ENCODE measurements around the gene WSB1. TPM values are rescaled to one million over a fixed set of nuclear protein-coding genes. Genes with fewer than 3 reads are reported as not detected.

WSB1 gene
- total and polyA plus RNA-seq, 4 donors, result 26.6 to 86.2 (median 45.8) TPM

GRCh38 chr17:27353033-27353460 is 59.1 kb downstream of the WSB1 start:
- WGBS, result 67% methylated on average over 11 of the region's 11 CpGs
- no peaks in the 10 kb centered on the region for H3K27me3 ChIP-seq (ENCODE audit: control insufficient read depth in 4 of 4, insufficient read depth in 4 of 4, low read length in 3 of 4)
- H3K27ac ChIP-seq (ENCODE audit: low read depth in 1 of 2, low read length in 2 of 2), result peak overlapping the region; percentile 66 to 87
- TF ChIP-seq NR2F2 (IDR thresholded peaks at IDR 0.05) (no peak), HNF4A (conservative IDR thresholded peaks at IDR 0.05) (no peak), TAF1 (conservative IDR thresholded peaks at IDR 0.05) (no peak), FOXA2 (IDR thresholded peaks at IDR 0.05) (no peak), ZBTB33 (IDR thresholded peaks at IDR 0.05) (no peak), HNF4G (IDR thresholded peaks at IDR 0.05) (no peak), FOXA1 (IDR thresholded peaks at IDR 0.05) (no peak), RAD21 (IDR thresholded peaks at IDR 0.05) (no peak)
- TF ChIP-seq, protein P1, sequence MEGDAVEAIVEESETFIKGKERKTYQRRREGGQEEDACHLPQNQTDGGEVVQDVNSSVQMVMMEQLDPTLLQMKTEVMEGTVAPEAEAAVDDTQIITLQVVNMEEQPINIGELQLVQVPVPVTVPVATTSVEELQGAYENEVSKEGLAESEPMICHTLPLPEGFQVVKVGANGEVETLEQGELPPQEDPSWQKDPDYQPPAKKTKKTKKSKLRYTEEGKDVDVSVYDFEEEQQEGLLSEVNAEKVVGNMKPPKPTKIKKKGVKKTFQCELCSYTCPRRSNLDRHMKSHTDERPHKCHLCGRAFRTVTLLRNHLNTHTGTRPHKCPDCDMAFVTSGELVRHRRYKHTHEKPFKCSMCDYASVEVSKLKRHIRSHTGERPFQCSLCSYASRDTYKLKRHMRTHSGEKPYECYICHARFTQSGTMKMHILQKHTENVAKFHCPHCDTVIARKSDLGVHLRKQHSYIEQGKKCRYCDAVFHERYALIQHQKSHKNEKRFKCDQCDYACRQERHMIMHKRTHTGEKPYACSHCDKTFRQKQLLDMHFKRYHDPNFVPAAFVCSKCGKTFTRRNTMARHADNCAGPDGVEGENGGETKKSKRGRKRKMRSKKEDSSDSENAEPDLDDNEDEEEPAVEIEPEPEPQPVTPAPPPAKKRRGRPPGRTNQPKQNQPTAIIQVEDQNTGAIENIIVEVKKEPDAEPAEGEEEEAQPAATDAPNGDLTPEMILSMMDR (IDR thresholded peaks at IDR 0.05; ENCODE audit: low read depth, low read length, missing input control), result no peak
- DNase-seq (ENCODE audit: low spot score), result no peak
- H3K4me1 ChIP-seq (ENCODE audit: control insufficient read depth in 4 of 4, insufficient read depth in 4 of 4, low read length in 3 of 4), result peaks cover 4 to 16% (median 6%) of the 10 kb centered on the region in 4 donors
- no peaks in the 10 kb centered on the region for H3K36me3 ChIP-seq (ENCODE audit: control insufficient read depth in 4 of 4, insufficient read depth in 3 of 4, low read depth in 1 of 4, low read length in 3 of 4)
- peak overlapping the region; percentile 18 to 77 (median 57) for H3K4me3 ChIP-seq (ENCODE audit: low read depth in 1 of 3, low read length in 3 of 3)
- no peaks in the 10 kb centered on the region for H3K9me3 ChIP-seq (ENCODE audit: control insufficient read depth in 4 of 4, low read length in 3 of 4)
- peak overlapping the region; percentile 24 to 75 for H3K9ac ChIP-seq (ENCODE audit: low read depth in 1 of 2, low read length in 2 of 2)

DNA sequence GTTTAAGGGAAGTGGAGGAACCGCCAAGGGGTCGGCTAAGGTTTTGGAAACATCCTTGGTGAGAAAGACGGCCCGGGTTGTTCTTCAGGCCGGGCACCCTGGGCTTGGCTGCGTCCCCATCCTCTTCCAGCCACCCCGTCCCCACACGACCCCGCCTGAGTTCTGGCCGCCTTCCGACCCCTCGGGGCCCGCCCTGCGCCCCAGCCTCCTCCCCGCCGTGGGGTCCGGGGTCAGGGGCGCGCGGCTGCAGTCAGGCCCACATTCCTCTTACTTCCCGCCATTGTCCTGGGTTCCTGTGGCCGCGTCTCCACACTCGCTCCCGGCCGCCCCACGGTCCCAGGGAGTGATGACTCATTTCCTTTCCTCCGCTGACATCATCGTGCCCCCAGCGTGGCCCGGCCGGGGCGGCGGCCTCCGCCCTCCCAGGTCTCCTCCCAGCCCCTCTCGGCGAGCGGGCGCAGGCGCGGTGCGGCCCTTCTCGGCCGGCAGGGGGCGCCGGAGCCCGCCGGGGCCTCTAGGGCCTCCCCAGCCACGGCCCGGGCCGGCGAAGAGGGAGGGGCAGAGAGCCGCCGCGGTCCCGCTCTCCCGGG is 59.6 kb downstream of the WSB1 start:
- Histone ChIP-seq H3K27ac (ENCODE audit: low read depth in 1 of 2, low read length in 2 of 2) (peak overlapping the region; percentile 66 to 87), H3K36me3 (ENCODE audit: control insufficient read depth in 4 of 4, insufficient read depth in 3 of 4, low read depth in 1 of 4, low read length in 3 of 4) (no peaks in the 10 kb centered on the region), H3K9ac (ENCODE audit: low read depth in 1 of 2, low read length in 2 of 2) (peak overlapping the region; percentile 24 to 75), H3K4me3 (ENCODE audit: low read depth in 1 of 3, low read length in 3 of 3) (peak overlapping the region; percentile 18 to 77 (median 59)), H3K9me3 (ENCODE audit: control insufficient read depth in 4 of 4, low read length in 3 of 4) (no peaks in the 10 kb centered on the region), H3K27me3 (ENCODE audit: control insufficient read depth in 4 of 4, insufficient read depth in 4 of 4, low read length in 3 of 4) (no peaks in the 10 kb centered on the region), H3K4me1 (ENCODE audit: control insufficient read depth in 4 of 4, insufficient read depth in 4 of 4, low read length in 3 of 4) (peaks cover 4 to 14% (median 6%) of the 10 kb centered on the region in 4 donors)
- TF ChIP-seq YY1 (IDR thresholded peaks at IDR 0.05), result peak; percentile 48
- no peak for TF ChIP-seq FOXA2 (IDR thresholded peaks at IDR 0.05)
- peak; percentile 55 for TF ChIP-seq SP1 (IDR thresholded peaks at IDR 0.05)
- TF ChIP-seq MAX (IDR thresholded peaks at IDR 0.05), result no peak
- TF ChIP-seq, protein P1 (IDR thresholded peaks at IDR 0.05; ENCODE audit: low read depth, low read length, missing input control), result peak; percentile 99
- no peak for TF ChIP-seq FOXA1 (IDR thresholded peaks at IDR 0.05)
- TF ChIP-seq RXRA (IDR thresholded peaks at IDR 0.05), result peak in 1 of 2 donors; percentile 47
- TF ChIP-seq NR2F2 (IDR thresholded peaks at IDR 0.05), result peak; percentile 57
- no peak for TF ChIP-seq ZBTB33 (IDR thresholded peaks at IDR 0.05)
- no peak for TF ChIP-seq HNF4G (IDR thresholded peaks at IDR 0.05)
- peak; percentile 86 for TF ChIP-seq ATF3 (IDR thresholded peaks at IDR 0.05)
- TF ChIP-seq REST (IDR thresholded peaks at IDR 0.05), result peak; percentile 76
- TF ChIP-seq JUND (IDR thresholded peaks at IDR 0.05), result peak; percentile 92 to 97
- TF ChIP-seq HNF4A (conservative IDR thresholded peaks at IDR 0.05), result no peak
- no peak for TF ChIP-seq EGR1 (IDR thresholded peaks at IDR 0.05; ENCODE audit: low read depth in 2 of 2)
- TF ChIP-seq TAF1 (conservative IDR thresholded peaks at IDR 0.05), result no peak
- TF ChIP-seq RAD21 (IDR thresholded peaks at IDR 0.05), result peak; percentile 63 to 68
- TF ChIP-seq GABPA (IDR thresholded peaks at IDR 0.05 in 1 of 2, conservative IDR thresholded peaks at IDR 0.05 in 1 of 2), result peak in 1 of 2 donors; percentile 43
- DNase-seq (ENCODE audit: low spot score), result peak; percentile 87
- WGBS, result 2% methylated on average over 57 of the region's 57 CpGs

Measured in liver (tissue), 9 donors.